ENCODE data around the gene SLC26A11.

SLC26A11 gene

DNA sequence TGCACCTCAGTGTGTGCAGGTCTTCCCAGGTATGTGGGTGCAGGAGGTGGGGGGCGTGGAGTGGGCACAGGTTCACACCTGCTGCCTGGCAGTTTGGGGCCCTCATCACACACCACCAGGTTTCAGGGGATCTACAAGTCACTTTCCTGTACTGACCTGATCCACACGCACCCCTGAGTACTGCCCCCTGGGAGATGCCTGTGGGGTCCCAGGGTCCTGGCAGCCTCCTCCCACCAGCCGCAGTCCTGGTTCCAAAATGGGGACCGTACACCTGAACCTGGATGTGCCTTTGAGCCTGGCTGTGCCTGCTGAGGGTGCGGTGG is 66.4 kb downstream of the SLC26A11 start:
- Histone ChIP-seq H3K9me3 (ENCODE audit: insufficient read depth, low read length) (no peaks in the 10 kb centered on the region), H3K27ac (ENCODE audit: low read depth, low read length) (no peak overlapping the region), H3K36me3 (ENCODE audit: low read length) (no peaks in the 10 kb centered on the region)

DNA sequence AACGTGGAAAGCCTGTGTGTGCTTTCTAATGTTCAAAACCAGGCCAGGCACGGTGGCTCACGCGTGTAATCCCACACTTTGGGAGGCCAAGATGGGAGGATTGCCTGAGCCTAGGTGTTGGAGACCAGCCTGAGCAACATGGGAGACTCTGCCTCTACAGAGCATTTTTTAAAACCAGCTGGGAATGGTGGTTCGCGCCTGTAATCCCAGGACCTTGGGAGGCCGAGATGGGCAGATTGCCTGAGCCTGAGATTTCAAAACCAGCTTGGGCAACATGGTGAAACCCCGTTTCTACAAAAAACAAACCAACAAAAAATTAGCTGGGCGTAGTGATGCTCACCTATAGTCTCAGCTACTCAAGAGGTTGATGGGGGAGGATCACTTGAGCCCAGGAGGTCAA is 66.8 kb downstream of the SLC26A11 start:
- Histone ChIP-seq H3K9me2 (replicated peaks; ENCODE audit: insufficient read depth, low read length) (no peaks in the 10 kb centered on the region), H4K20me1 (ENCODE audit: low read depth, low read length) (no peaks in the 10 kb centered on the region), H3K4me2 (ENCODE audit: low read depth, low read length, poor library complexity, severe bottlenecking) (no peak overlapping the region), H2AFZ (ENCODE audit: low read depth, low read length, severe bottlenecking) (no peak overlapping the region), H3K36me3 (ENCODE audit: low read length) (no peaks in the 10 kb centered on the region), H3K9ac (ENCODE audit: low read length) (no peak overlapping the region), H3K27me3 (ENCODE audit: low read length) (no peaks in the 10 kb centered on the region), H3K4me3 (ENCODE audit: insufficient read depth, low read length, poor library complexity, severe bottlenecking) (no peak overlapping the region), H3K9me3 (ENCODE audit: insufficient read depth, low read length) (no peaks in the 10 kb centered on the region), H3F3A (ENCODE audit: insufficient read depth) (no peaks in the 10 kb centered on the region), H3K79me2 (ENCODE audit: insufficient read depth, low read length) (no peaks in the 10 kb centered on the region), H3K27ac (ENCODE audit: low read depth, low read length) (no peak overlapping the region)
- no peak for TF ChIP-seq EZH2phosphoT487 (conservative IDR thresholded peaks at IDR 0.05; ENCODE audit: low read length)
- TF ChIP-seq, protein P1, sequence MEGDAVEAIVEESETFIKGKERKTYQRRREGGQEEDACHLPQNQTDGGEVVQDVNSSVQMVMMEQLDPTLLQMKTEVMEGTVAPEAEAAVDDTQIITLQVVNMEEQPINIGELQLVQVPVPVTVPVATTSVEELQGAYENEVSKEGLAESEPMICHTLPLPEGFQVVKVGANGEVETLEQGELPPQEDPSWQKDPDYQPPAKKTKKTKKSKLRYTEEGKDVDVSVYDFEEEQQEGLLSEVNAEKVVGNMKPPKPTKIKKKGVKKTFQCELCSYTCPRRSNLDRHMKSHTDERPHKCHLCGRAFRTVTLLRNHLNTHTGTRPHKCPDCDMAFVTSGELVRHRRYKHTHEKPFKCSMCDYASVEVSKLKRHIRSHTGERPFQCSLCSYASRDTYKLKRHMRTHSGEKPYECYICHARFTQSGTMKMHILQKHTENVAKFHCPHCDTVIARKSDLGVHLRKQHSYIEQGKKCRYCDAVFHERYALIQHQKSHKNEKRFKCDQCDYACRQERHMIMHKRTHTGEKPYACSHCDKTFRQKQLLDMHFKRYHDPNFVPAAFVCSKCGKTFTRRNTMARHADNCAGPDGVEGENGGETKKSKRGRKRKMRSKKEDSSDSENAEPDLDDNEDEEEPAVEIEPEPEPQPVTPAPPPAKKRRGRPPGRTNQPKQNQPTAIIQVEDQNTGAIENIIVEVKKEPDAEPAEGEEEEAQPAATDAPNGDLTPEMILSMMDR (IDR thresholded peaks at IDR 0.05; ENCODE audit: insufficient read depth, low read length, poor library complexity, severe bottlenecking), result no peak

More for the DNA sequence above, 66.4 kb downstream of the SLC26A11 start:
- Histone ChIP-seq H3K79me2 (ENCODE audit: insufficient read depth, low read length) (no peaks in the 10 kb centered on the region), H3K4me3 (ENCODE audit: insufficient read depth, low read length, poor library complexity, severe bottlenecking) (no peak overlapping the region), H3K9me2 (replicated peaks; ENCODE audit: insufficient read depth, low read length) (no peaks in the 10 kb centered on the region), H3K4me2 (ENCODE audit: low read depth, low read length, poor library complexity, severe bottlenecking) (no peak overlapping the region), H4K20me1 (ENCODE audit: low read depth, low read length) (no peaks in the 10 kb centered on the region), H3K27me3 (ENCODE audit: low read length) (no peaks in the 10 kb centered on the region), H2AFZ (ENCODE audit: low read depth, low read length, severe bottlenecking) (no peak overlapping the region), H3K9ac (ENCODE audit: low read length) (no peak overlapping the region), H3F3A (ENCODE audit: insufficient read depth) (no peaks in the 10 kb centered on the region)
- TF ChIP-seq, protein P1 (IDR thresholded peaks at IDR 0.05; ENCODE audit: insufficient read depth, low read length, poor library complexity, severe bottlenecking), result no peak
- no peak for TF ChIP-seq EZH2phosphoT487 (conservative IDR thresholded peaks at IDR 0.05; ENCODE audit: low read length)

DNA sequence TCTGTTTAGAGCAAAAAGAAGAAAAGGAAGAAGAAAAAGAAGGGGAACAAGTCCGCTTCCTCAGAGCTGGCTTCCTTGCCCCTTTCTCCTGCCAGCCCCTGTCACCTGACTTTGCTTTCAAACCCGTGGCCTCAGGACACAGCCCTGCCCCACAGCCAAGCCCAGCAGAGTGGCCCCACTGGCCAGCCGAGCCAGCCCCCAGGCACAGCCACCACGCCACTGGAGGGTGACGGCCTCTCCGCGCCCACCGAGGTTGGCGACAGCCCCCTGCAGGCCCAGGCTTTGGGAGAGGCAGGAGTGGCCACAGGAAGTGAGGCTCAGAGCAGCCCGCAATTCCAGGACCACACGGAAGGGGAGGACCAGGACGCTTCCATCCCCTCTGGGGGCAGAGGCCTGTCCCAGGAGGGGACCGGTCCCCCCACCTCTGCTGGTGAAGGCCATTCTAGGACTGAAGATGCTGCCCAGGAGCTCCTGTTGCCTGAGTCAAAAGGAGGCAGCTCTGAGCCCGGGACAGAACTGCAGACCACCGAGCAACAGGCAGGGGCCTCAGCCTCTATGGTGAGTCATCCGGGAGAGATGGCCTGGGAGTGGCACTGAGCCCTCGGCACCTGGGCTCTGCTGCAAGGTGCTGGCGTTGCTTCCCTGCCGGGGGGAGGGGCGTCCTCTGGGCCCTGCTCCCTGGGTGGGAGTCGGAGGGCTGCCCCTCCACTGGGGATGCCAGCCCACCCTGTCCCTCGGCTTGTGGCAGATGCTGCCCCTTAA is 67.8 kb downstream of the SLC26A11 start:
- Histone ChIP-seq H3K4me3 (ENCODE audit: insufficient read depth, low read length, poor library complexity, severe bottlenecking) (no peak overlapping the region), H3K9ac (ENCODE audit: low read length) (no peak overlapping the region), H4K20me1 (ENCODE audit: low read depth, low read length) (no peaks in the 10 kb centered on the region), H3K27me3 (ENCODE audit: low read length) (no peaks in the 10 kb centered on the region), H2AFZ (ENCODE audit: low read depth, low read length, severe bottlenecking) (no peak overlapping the region), H3F3A (ENCODE audit: insufficient read depth) (no peaks in the 10 kb centered on the region), H3K9me3 (ENCODE audit: insufficient read depth, low read length) (no peaks in the 10 kb centered on the region), H3K9me2 (replicated peaks; ENCODE audit: insufficient read depth, low read length) (no peaks in the 10 kb centered on the region), H3K27ac (ENCODE audit: low read depth, low read length) (no peak overlapping the region), H3K36me3 (ENCODE audit: low read length) (no peaks in the 10 kb centered on the region), H3K4me2 (ENCODE audit: low read depth, low read length, poor library complexity, severe bottlenecking) (no peak overlapping the region), H3K79me2 (ENCODE audit: insufficient read depth, low read length) (no peaks in the 10 kb centered on the region)
- TF ChIP-seq, protein P1 (IDR thresholded peaks at IDR 0.05; ENCODE audit: insufficient read depth, low read length, poor library complexity, severe bottlenecking), result no peak
- no peak for TF ChIP-seq EZH2phosphoT487 (conservative IDR thresholded peaks at IDR 0.05; ENCODE audit: low read length)
